Tibial nerve (tissue), 4 donors: ENCODE measurements around the gene TTC28. TPM values are rescaled to one million over a fixed set of nuclear protein-coding genes. Genes with fewer than 3 reads are reported as not detected.

Experiments used
- DNase-seq, 2 donors: peaks; one replicate each; pipeline ENCODE4 v3.0.0-alpha.2; 2019; ENCODE audit warnings: low spot score in 2 of 2
- H3K27ac ChIP-seq, 4 donors: fragments of 200-600 bp; sonication (generic) in 3 of 4; one replicate each; pipeline ENCODE4 v1.5.1; 2017 to 2019; ENCODE audit warnings: mild to moderate bottlenecking in 1 of 4
- H3K27me3 ChIP-seq, 2 donors: fragments of 200-600 bp; sonication (generic) in 1 of 2; one replicate each; pipeline versions ENCODE4 v1.5.1 to v1.6.0; 2017 to 2019
- H3K36me3 ChIP-seq, 3 donors: fragments of 200-600 bp; sonication (generic); one replicate each; pipeline ENCODE4 v1.5.1; 2018 to 2019
- H3K4me1 ChIP-seq, 4 donors: fragments of 200-600 bp; sonication (generic) in 3 of 4; one replicate each; pipeline ENCODE4 v1.5.1; 2017 to 2019
- H3K4me3 ChIP-seq, 4 donors: fragments of 200-600 bp; sonication (generic) in 3 of 4; one replicate each; pipeline ENCODE4 v1.5.1; 2017 to 2019; ENCODE audit warnings: mild to moderate bottlenecking in 1 of 4, moderate library complexity in 1 of 4
- H3K9me3 ChIP-seq, 4 donors: fragments of 200-600 bp; sonication (generic) in 3 of 4; one replicate each; pipeline ENCODE4 v1.5.1; 2017 to 2019
- CTCF ChIP-seq, 5 experiments: fragments of 200-600 bp in 3 of 5; fragments of 450-650 bp in 2 of 5; sonication (generic) in 3 of 5; IDR thresholded peaks; one replicate each; pipeline ENCODE4 v1.5.1; 2016 to 2019; ENCODE audit warnings: antibody characterized with exemption in 5 of 5, mild to moderate bottlenecking in 3 of 5, moderate library complexity in 2 of 5
- EP300 ChIP-seq, 2 donors: sonication (generic); formaldehyde crosslinking; IDR thresholded peaks; one replicate each; pipeline ENCODE4 v1.6.1; 2017; ENCODE audit warnings: antibody characterized with exemption in 2 of 2, mild to moderate bottlenecking in 1 of 2
- POLR2A ChIP-seq, 2 donors: fragments of 450-650 bp; IDR thresholded peaks; one replicate each; pipeline ENCODE4 v1.6.1; 2017; ENCODE audit warnings: antibody characterized with exemption in 2 of 2, mild to moderate bottlenecking in 2 of 2, moderate library complexity in 2 of 2
- WGBS, 2 donors: methylation state at CpG; one replicate each; pipeline ENCODE4 v1.1.5; 2018; 5-methylcytosine and 5-hydroxymethylcytosine counted together
- total RNA-seq, 4 donors: library from RNA; depleted of rRNA; stranded (reverse); fragments of >200 nt; gene quantifications; one replicate each; pipeline ENCODE4 v1.1.0, GENCODE V29; 2016

TTC28 gene
- total RNA-seq, 4 donors from 2014 or later, result 83.9 to 177 (median 128) TPM

DNA sequence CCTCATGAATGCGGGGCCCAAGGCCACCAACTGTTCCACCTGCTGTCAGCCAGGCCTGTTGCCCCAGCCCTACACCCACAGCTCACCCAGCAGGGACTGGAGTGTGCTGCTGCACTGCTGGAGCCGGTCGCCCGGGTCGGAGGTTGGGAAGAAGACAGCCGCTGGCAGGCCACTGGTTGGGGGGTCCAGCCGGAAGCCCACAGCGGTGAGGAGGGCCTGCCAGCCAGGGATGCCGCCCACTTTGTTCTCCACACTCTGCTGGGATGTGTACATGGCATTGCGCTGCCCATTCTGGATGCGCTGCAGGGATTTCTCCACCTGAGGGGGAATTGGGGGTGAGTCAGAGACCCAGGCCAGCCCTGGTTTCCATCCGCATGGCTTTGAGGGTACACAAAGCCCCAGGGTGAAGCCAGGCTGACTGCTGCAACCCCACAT is 686.4 kb downstream of the TTC28 start:
- no peak overlapping the region for H3K27ac ChIP-seq
- WGBS, 2 donors, result 93 to 96% methylated on average over 7 to 12 of the region's 12 CpGs
- no peak for TF ChIP-seq EP300 (IDR thresholded peaks at IDR 0.05)
- TF ChIP-seq POLR2A (IDR thresholded peaks at IDR 0.05), result no peak
- TF ChIP-seq CTCF (IDR thresholded peaks at IDR 0.05), result no peak
- H3K4me3 ChIP-seq, result no peak overlapping the region
- no peaks in the 10 kb centered on the region for H3K9me3 ChIP-seq
- peaks cover 0 to 89% (median 0%) of the 10 kb centered on the region in 3 donors for H3K36me3 ChIP-seq
- no peaks in the 10 kb centered on the region for H3K27me3 ChIP-seq
- peaks cover 0 to 15% (median 0%) of the 10 kb centered on the region in 4 donors for H3K4me1 ChIP-seq
- DNase-seq, result peak in 1 of 2 donors; percentile 10

- no peak overlapping the region for H3K27ac ChIP-seq
- 86 to 95% methylated on average over 16 to 18 of the region's 23 CpGs for WGBS, 2 donors
- no peak overlapping the region for H3K4me3 ChIP-seq
- no peak for DNase-seq
- H3K9me3 ChIP-seq, result no peaks in the 10 kb centered on the region
- H3K4me1 ChIP-seq, result peaks cover 0 to 15% (median 0%) of the 10 kb centered on the region in 4 donors
- no peaks in the 10 kb centered on the region for H3K27me3 ChIP-seq
- no peak for TF ChIP-seq EP300 (IDR thresholded peaks at IDR 0.05)
- no peak for TF ChIP-seq POLR2A (IDR thresholded peaks at IDR 0.05)
- TF ChIP-seq CTCF (IDR thresholded peaks at IDR 0.05), result no peak
- H3K36me3 ChIP-seq, result peaks cover 0 to 88% (median 0%) of the 10 kb centered on the region in 3 donors
These were observed 687.1 kb downstream of the TTC28 start for GRCh38 chr22:27992294-27993165.

DNA sequence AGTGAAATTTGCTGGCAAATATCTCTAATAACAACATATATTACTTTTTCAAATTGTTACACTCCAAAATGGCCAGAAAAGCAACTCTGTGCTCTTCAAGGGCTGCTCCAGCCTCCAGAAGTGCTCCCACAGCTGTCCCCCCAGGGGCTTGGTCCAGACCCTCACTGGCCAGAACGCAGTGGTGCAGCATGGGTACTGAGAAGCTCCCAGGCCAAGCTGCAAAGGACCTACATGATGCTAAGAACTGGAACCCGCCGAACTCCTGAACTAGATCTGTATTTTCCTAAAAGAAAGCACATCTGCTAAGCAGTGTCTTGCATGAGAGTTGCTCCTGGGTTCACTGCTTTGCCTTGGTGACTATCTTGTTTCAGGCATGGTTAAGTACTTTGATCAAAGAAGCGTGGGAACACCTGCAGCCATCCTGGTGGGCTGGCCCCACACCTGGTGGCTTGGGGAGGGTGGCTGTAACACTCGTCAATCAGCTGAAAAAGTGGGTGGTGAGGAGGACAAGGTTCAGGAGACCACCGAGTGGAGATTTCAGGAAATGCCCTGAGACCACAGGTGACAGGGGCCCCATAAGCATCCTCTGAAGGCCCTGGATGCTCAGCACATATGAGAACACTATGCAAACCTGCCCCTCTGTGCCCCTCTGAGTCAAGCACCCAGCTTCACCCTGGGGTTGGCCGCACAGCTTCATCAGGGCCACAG is 687.9 kb downstream of the TTC28 start:
- Histone ChIP-seq H3K27me3 (no peaks in the 10 kb centered on the region), H3K4me1 (peaks cover 0 to 15% (median 0%) of the 10 kb centered on the region in 4 donors), H3K4me3 (no peak overlapping the region), H3K27ac (peak overlapping the region in 2 of 4 donors; percentile 38 to 68), H3K9me3 (no peaks in the 10 kb centered on the region), H3K36me3 (peaks cover 0 to 86% (median 0%) of the 10 kb centered on the region in 3 donors)
- TF ChIP-seq POLR2A (IDR thresholded peaks at IDR 0.05) (no peak), EP300 (IDR thresholded peaks at IDR 0.05) (no peak), CTCF (IDR thresholded peaks at IDR 0.05) (no peak)
- 83 to 92% methylated on average over 6 of the region's 7 CpGs for WGBS, 2 donors
- DNase-seq, result no peak

- DNase-seq, result peak; percentile 67 to 73
- peak overlapping the region; percentile 38 to 70 (median 69) for H3K27ac ChIP-seq
- TF ChIP-seq EP300 (IDR thresholded peaks at IDR 0.05), result peak; percentile 25 to 58
- peak; percentile 25 to 66 (median 37) for TF ChIP-seq CTCF (IDR thresholded peaks at IDR 0.05)
- TF ChIP-seq POLR2A (IDR thresholded peaks at IDR 0.05), result no peak
- peaks cover 0 to 86% (median 0%) of the 10 kb centered on the region in 3 donors for H3K36me3 ChIP-seq
- no peak overlapping the region for H3K4me3 ChIP-seq
- WGBS, 2 donors, result 39 to 47% methylated on average over 12 of the region's 12 CpGs
- H3K4me1 ChIP-seq, result peaks cover 0 to 15% (median 0%) of the 10 kb centered on the region in 4 donors
- H3K9me3 ChIP-seq, result no peaks in the 10 kb centered on the region
- no peaks in the 10 kb centered on the region for H3K27me3 ChIP-seq
These were observed 688.8 kb downstream of the TTC28 start for GRCh38 chr22:27990879-27991278.
